Measurements from ENCODE around the gene HNRNPR. TPM values are rescaled to one million over a fixed set of nuclear protein-coding genes. Genes with fewer than 3 reads are reported as not detected.

The HNRNPR gene
- polyA plus RNA-seq, 1 donor (not counting 4 experiments of a cell fraction or from before 2014, with no cell fraction given), result 169 TPM

GRCh38 chr1:23358310-23358875 lies 14.3 kb upstream of the HNRNPR start:
- Histone ChIP-seq H2AFZ (ENCODE audit: control insufficient read depth, low read length) (no peak overlapping the region), H3K4me3 (ENCODE audit: control insufficient read depth in 2 of 3, extremely low read depth in 1 of 3, insufficient read depth in 2 of 3, low read depth in 1 of 3, low read length in 3 of 3) (no peak overlapping the region), H3K9me1 (ENCODE audit: control insufficient read depth, extremely low read depth, insufficient read depth, low read length) (no peaks in the 10 kb centered on the region), H3K27me3 (ENCODE audit: control insufficient read depth, extremely low read depth, insufficient read depth, low read length) (no peaks in the 10 kb centered on the region), H3K4me1 (ENCODE audit: control insufficient read depth, extremely low read depth, insufficient read depth, low read length) (no peaks in the 10 kb centered on the region), H3K36me3 (ENCODE audit: control insufficient read depth in 2 of 2, extremely low read depth in 1 of 2, insufficient read depth in 2 of 2, low read length in 2 of 2) (peaks cover 22 to 26% of the 10 kb centered on the region in 2 experiments), H3K79me2 (ENCODE audit: control insufficient read depth, insufficient read depth, low read length) (peaks cover 5% of the 10 kb centered on the region), H3K27ac (ENCODE audit: control insufficient read depth, insufficient read depth, low read length) (no peak overlapping the region), H3K9me3 (ENCODE audit: control insufficient read depth, low read depth, low read length) (peaks cover 35% of the 10 kb centered on the region), H3K9ac (ENCODE audit: control insufficient read depth, extremely low read depth, insufficient read depth, low read length) (no peak overlapping the region), H3K4me2 (ENCODE audit: control insufficient read depth, extremely low read depth, insufficient read depth, low read depth, low read length) (no peak overlapping the region), H4K20me1 (ENCODE audit: control insufficient read depth, extremely low read depth, insufficient read depth, low read length) (no peaks in the 10 kb centered on the region)
- no peak for DNase-seq (ENCODE audit: low read depth, low spot score)
- dilution Hi-C loops (cut with MboI; ENCODE audit: extremely low pct_ligation_motif_present, low sequenced_read_pairs), result no loop called here
- FAIRE-seq, result no peak
- TF ChIP-seq EZH2 (IDR thresholded peaks at IDR 0.05; ENCODE audit: low read length) (no peak), CTCF (optimal IDR thresholded peaks at IDR 0.05 in 1 of 3, IDR thresholded peaks at IDR 0.05 in 1 of 3, conservative IDR thresholded peaks at IDR 0.05 in 1 of 3; ENCODE audit: extremely low read depth in 1 of 3, insufficient read depth in 2 of 3, low read length in 3 of 3) (no peak)

- H3K27me3 ChIP-seq (ENCODE audit: control insufficient read depth, extremely low read depth, insufficient read depth, low read length), result no peaks in the 10 kb centered on the region
- H3K4me1 ChIP-seq (ENCODE audit: control insufficient read depth, extremely low read depth, insufficient read depth, low read length), result no peaks in the 10 kb centered on the region
- H3K9me1 ChIP-seq (ENCODE audit: control insufficient read depth, extremely low read depth, insufficient read depth, low read length), result no peaks in the 10 kb centered on the region
- peaks cover 3% of the 10 kb centered on the region for H3K79me2 ChIP-seq (ENCODE audit: control insufficient read depth, insufficient read depth, low read length)
- DNase-seq (ENCODE audit: low read depth, low spot score), result no peak
- TF ChIP-seq EZH2 (IDR thresholded peaks at IDR 0.05; ENCODE audit: low read length) (no peak), CTCF (optimal IDR thresholded peaks at IDR 0.05 in 1 of 3, IDR thresholded peaks at IDR 0.05 in 1 of 3, conservative IDR thresholded peaks at IDR 0.05 in 1 of 3; ENCODE audit: extremely low read depth in 1 of 3, insufficient read depth in 2 of 3, low read length in 3 of 3) (no peak)
- H4K20me1 ChIP-seq (ENCODE audit: control insufficient read depth, extremely low read depth, insufficient read depth, low read length), result no peaks in the 10 kb centered on the region
- H3K9ac ChIP-seq (ENCODE audit: control insufficient read depth, extremely low read depth, insufficient read depth, low read length), result no peak overlapping the region
- H3K27ac ChIP-seq (ENCODE audit: control insufficient read depth, insufficient read depth, low read length), result no peak overlapping the region
- no peak overlapping the region for H3K4me2 ChIP-seq (ENCODE audit: control insufficient read depth, extremely low read depth, insufficient read depth, low read depth, low read length)
- H3K4me3 ChIP-seq (ENCODE audit: control insufficient read depth in 2 of 3, extremely low read depth in 1 of 3, insufficient read depth in 2 of 3, low read depth in 1 of 3, low read length in 3 of 3), result no peak overlapping the region
- dilution Hi-C loops (cut with MboI; ENCODE audit: extremely low pct_ligation_motif_present, low sequenced_read_pairs), result no loop called here
- no peak overlapping the region for H2AFZ ChIP-seq (ENCODE audit: control insufficient read depth, low read length)
- FAIRE-seq, result no peak
- H3K36me3 ChIP-seq (ENCODE audit: control insufficient read depth in 2 of 2, extremely low read depth in 1 of 2, insufficient read depth in 2 of 2, low read length in 2 of 2), result peaks cover 16 to 18% of the 10 kb centered on the region in 2 experiments
- H3K9me3 ChIP-seq (ENCODE audit: control insufficient read depth, low read depth, low read length), result peaks cover 27% of the 10 kb centered on the region
These were observed 13.2 kb upstream of the HNRNPR start for GRCh38 chr1:23357138-23357908.
